DMS53 treated with DMSO at 0.1 percent for 48 hours (cell line): ENCODE data around the gene VAC14.

ENCODE experiments used
- DNase-seq: peaks from one replicate; lab custom pipeline; 2025; ENCODE audit not compliant: unreplicated experiment; lab: John Stamatoyannopoulos, UW

The VAC14 gene

GRCh38 chr16:70709457-70709856 lies 91.5 kb downstream of the VAC14 start:
- no peak for DNase-seq

- DNase-seq: no peak
These were observed 92.4 kb downstream of the VAC14 start for GRCh38 chr16:70708366-70709246.

- no peak for DNase-seq
These were observed 94.0 kb downstream of the VAC14 start for GRCh38 chr16:70706948-70707465.

DNA sequence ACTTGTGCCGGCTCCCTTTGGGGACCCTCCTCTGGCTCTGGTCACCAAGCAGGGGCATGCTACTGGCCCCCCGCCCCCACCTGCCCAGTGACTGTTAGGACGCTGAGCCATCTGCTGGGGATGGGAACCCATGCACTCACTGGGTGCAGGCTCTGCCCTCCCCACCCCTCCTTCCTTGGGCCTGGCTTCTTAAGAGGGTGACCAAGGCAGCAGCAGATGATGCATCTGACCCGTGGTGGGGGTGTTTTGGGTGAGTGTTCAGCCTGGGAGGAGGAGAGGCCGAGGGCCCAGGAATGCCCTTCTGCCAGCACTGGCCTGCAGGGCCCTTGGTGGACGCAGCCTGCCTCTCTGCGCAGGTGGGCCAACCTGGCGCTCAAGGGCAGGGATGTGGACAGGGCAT lies 95.9 kb downstream of the VAC14 start:
- DNase-seq: no peak

GRCh38 chr16:70704586-70704985 lies 96.4 kb downstream of the VAC14 start:
- no peak for DNase-seq

GRCh38 chr16:70703835-70704381 lies 97.0 kb downstream of the VAC14 start:
- DNase-seq: no peak

GRCh38 chr16:70703041-70703834 lies 97.7 kb downstream of the VAC14 start:
- DNase-seq: no peak

DNA sequence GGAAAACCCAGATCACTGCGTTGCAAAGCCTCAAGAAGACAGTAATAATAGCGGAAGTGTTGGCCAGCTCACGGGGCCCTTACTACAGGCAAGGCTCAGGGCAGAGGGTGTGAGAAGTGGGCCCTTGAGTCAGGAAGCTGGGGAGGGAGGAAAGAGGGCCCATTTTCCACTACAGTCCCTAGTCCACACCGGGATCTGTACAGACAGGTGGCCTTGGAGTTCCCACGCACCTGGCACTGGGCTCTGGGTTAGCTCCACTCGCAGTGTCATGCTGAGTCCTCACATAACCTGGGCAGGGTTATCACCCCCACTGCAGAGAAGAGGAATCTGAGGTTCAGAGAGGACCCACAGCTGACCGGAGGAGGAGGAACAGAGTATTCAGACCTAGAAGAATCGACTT lies 98.3 kb downstream of the VAC14 start:
- DNase-seq: no peak

DNA sequence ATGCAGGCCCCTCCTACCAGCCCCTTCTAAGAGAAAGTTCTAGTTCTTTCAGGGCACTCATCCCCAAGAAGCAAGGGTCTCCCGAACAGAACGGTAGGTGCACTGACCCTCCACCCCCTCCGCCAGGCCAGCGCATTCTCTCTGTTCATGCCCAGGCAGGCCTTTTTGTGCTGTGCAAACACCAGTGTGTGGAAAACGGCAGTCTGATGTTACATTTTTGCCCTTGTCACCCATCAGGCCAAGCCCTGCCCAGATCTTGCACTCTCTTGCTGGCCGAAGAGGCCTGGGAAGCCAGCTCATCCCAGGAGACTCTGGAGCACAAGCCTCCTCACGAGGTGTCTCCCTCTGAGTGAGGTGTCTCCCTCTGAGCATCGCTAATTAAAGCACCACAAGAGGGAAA lies 99.0 kb downstream of the VAC14 start:
- no peak for DNase-seq

DNA sequence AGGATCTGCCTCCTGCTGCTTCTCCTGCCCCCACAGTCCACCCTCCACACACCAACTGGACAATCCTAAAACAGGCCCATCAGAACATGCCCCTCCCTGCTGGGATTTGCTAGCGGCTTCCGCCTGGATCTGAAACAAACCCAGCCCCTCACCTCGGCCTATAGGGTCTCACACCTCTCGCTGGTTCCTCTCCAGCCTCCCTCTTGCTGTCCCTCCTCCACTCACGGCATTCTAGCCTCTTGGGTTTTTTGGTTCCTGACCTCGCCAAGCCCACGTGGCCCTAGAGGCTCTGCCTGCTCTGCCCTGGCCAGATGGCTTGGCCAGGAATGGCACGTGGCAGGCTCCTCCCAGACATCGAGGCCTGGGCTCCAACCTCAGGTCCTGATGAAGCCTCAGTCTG lies 99.4 kb downstream of the VAC14 start:
- no peak for DNase-seq

DNA sequence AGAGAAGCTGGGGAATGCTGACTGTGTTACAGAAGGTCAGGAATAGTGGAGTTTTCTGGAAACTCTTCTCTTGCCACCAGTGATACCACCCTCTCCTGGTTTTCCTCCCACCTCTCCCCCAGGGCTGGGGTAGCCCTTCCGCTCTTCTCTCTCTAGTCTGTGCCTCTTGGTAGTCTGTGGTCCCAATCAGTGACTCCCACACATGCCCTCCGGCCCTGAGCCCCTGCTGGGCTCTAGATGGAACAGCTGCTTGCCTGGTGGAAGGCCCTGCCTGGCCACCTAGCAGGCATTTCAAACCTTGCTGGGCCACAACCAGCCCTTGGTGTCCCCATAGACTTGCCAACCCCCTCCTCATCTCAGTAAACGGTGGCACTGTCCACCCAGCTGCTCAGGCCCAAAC lies 99.9 kb downstream of the VAC14 start:
- no peak for DNase-seq

DNA sequence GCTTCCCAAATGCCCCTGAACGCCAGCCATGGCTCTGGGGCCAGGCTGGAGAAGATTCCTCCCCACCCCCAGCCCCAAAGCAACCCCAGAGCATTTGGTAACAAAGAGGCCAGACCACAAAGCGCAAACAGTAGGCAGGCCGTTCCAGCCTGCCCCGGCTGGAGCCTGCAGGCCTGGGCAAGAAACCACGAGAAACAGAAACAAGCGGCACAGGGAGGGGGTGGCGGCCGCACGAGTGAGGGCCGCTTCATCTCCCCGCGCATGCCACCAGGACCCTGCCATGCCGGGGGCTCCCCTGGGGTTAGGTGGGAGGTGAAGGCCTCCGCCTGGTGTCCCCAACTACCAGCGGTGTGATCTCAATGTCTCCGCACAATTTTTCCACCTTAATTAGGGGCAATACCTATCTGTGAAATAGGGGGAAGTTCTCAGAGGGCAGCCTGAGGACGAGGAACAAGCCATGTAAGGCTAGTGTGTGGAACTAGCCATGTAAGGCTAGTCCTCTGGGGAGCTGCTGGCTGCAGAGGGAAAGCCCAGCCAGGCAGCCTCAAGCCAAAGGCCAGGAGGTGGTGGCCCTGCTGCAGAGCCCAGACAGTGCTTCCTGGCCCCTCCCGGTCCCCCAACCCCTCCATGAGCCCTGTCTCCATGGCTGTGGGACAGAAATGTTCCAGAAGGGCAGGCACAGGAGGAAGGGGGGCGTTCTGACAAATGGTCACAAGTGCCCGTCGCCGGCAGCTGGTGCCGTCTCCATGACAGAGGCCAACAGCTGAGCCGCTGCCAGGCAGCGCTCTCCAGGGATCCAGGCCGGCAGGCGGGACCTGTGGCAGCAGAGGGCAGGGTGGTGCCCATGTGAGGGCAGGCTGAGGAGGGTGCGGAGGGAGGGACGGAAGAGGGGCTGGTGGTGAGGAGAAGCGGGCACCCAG lies 100.6 kb downstream of the VAC14 start:
- no peak for DNase-seq

- DNase-seq: no peak
These were observed 101.3 kb downstream of the VAC14 start for GRCh38 chr16:70699696-70700095.

GRCh38 chr16:70698901-70699300 lies 102.1 kb downstream of the VAC14 start:
- no peak for DNase-seq

GRCh38 chr16:70697594-70698170 lies 103.3 kb downstream of the VAC14 start:
- no peak for DNase-seq

- DNase-seq: no peak
These were observed 103.9 kb downstream of the VAC14 start for GRCh38 chr16:70696952-70697593.

GRCh38 chr16:70696355-70696754 lies 104.6 kb downstream of the VAC14 start:
- no peak for DNase-seq

GRCh38 chr16:70695331-70696070 lies 105.5 kb downstream of the VAC14 start:
- peak; percentile 44 for DNase-seq

GRCh38 chr16:70694868-70695218 lies 106.1 kb downstream of the VAC14 start:
- no peak for DNase-seq
